GM19395 (cell line): ENCODE data around the gene DIP2B.

ENCODE experiments used
- ATAC-seq: cut with Tn5 transposase; IDR thresholded peaks from one replicate; pipeline ENCODE4 v1.9.1; 2021; ENCODE audit warnings: mild to moderate bottlenecking, moderate library complexity; ENCODE audit not compliant: unreplicated experiment

DIP2B gene

GRCh38 chr12:50633955-50634354 lies 129.2 kb downstream of the DIP2B start:
- ATAC-seq: no peak

- no peak for ATAC-seq
These were observed 129.6 kb downstream of the DIP2B start for GRCh38 chr12:50634379-50634778.

- no peak for ATAC-seq
These were observed 130.6 kb downstream of the DIP2B start for GRCh38 chr12:50635364-50635763.

GRCh38 chr12:50635857-50636256 lies 131.1 kb downstream of the DIP2B start:
- ATAC-seq: no peak

GRCh38 chr12:50636505-50636904 lies 131.7 kb downstream of the DIP2B start:
- ATAC-seq: no peak

DNA sequence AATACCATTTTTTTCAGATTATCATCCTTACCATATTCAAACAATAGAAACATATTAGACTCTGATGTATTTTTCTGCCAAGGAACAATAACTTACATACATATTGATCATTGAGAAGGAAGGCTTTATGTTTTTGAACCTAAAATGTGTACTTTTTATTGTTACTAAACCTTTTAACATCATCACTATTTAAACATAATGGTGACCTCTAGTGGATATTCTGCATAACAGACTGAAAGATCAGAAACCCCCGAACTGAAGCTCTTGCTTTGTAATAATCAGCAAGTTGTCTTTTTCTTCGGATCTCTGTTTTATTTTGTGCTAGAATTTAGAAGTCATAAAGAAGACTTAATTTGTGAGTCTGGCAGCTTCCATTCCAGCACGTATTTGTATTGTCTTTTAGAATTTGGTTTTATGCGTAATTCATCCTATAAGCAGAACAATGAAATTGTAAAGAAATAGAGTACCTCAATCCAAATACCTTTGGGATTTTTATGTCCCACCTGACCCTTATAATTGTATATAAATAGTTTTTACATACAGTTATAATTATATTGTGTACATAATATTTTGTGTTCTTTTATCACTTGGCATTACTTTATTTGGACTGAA lies 133.2 kb downstream of the DIP2B start:
- ATAC-seq: no peak

- no peak for ATAC-seq
These were observed 133.7 kb downstream of the DIP2B start for GRCh38 chr12:50638482-50638880.

GRCh38 chr12:50639721-50640120 lies 134.9 kb downstream of the DIP2B start:
- ATAC-seq: no peak

DNA sequence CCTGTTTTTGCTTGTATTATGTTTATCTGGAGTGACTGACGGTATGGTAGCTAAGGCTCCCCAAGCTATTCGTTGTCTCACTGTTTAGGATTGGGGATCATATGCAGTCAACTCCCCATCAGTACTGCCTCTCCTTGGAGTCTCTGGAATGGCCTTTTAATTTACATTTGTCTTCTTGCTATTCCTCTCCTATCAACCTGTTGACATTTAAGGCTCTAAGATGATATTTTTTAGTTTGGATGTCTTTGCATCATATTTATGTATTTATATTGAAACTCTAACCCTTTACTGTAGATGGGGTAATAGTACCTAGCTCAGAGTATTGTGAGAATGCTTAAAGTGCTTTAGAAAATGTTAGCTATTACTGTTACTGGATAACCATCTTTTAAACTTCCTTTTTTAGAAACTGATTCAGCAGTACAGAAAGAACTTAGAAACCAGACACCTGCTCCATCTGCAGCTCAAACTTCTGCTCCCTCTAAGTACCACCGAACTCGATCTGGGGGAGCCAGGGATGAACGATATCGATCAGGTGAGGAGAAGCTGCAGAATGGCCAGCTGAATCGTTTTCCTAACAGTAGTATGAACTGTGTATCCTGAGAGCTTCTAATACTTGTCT lies 135.6 kb downstream of the DIP2B start:
- ATAC-seq: no peak

GRCh38 chr12:50641566-50641965 lies 136.8 kb downstream of the DIP2B start:
- ATAC-seq: no peak

GRCh38 chr12:50642035-50642451 lies 137.3 kb downstream of the DIP2B start:
- no peak for ATAC-seq

- ATAC-seq: no peak
These were observed 138.0 kb downstream of the DIP2B start for GRCh38 chr12:50642761-50643160.

DNA sequence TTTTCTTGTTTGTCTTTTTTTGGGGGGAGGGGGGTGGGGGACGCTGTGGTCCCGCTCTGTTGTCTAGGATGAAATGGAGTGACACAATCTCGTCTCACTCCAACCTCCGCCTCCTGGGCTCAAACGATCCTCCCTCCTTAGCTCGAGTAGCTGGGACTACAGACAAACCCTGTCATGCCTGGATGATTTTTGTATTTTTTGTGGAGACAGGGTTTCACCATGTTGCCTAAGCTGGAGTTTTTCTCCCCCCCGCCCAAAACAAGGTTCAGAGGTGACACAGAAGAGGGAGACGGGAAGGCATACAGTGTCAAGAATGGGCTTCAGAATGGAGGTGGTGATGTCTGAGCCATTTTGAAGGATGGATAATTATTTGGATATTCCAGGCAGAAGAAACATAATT lies 142.2 kb downstream of the DIP2B start:
- ATAC-seq: no peak

GRCh38 chr12:50647479-50647878 lies 142.7 kb downstream of the DIP2B start:
- ATAC-seq: no peak

GRCh38 chr12:50650285-50650684 lies 145.5 kb downstream of the DIP2B start:
- no peak for ATAC-seq

DNA sequence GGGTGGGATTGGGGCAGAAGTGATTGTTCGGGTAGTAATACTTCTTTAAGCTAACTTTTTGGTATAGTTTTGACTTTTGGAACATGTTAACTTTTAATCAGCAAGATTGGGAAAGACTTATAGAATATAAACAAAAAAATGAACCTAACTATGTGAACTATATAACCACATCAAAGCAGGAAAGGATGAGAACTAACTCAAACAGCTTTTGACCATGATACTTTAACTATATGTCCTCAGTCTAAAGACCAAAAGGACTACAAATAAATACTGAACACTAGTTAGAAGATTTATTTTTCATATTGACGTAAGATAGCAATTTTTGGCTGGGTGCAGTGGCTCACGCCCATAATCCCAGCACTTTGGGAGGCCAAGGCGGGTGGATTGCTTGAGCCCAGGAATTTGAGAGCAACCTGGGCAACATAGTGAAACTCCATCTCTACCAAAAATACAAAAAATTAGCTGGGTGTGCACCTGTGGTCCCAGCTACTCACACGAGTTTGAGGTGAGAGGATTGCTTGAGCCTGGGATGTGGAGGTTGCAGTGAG lies 150.7 kb downstream of the DIP2B start:
- no peak for ATAC-seq

GRCh38 chr12:50659260-50659659 lies 154.5 kb downstream of the DIP2B start:
- ATAC-seq: no peak

- ATAC-seq: no peak
These were observed 155.1 kb downstream of the DIP2B start for GRCh38 chr12:50659690-50660424.

- ATAC-seq: no peak
These were observed 155.6 kb downstream of the DIP2B start for GRCh38 chr12:50660425-50660822.

GRCh38 chr12:50661300-50662115 lies 156.7 kb downstream of the DIP2B start:
- ATAC-seq: no peak

DNA sequence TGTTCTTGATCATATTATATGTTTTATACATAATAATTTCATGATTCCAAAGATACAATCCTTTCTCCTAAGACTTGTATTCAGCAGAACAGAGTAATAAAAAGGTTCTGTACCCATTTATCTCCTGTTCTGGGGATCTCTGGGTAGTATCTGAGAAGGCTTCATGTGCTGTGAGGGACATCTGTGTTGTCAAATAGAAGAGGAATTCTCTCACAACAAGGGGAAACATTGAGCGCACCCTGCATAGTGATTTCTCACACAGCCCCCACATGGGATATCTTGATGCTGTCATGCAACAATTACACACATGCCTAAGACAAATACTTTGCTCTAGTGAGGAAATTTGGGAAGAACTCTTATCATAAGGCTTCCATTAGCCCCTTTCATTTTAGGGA lies 157.3 kb downstream of the DIP2B start:
- ATAC-seq: no peak
